TTC549 (cell line): Measurements from ENCODE around the gene PRKAG1.

Experiments
- FAIRE-seq: peaks from 2 replicates; lab custom pipeline; 2012; peaks lifted over from hg19 to GRCh38; lab: Jason Lieb, UNC

Gene PRKAG1

GRCh38 chr12:49049566-49050224, 31.1 kb upstream of the PRKAG1 start:
- FAIRE-seq: no peak

- no peak for FAIRE-seq
These were observed 30.4 kb upstream of the PRKAG1 start for GRCh38 chr12:49048953-49049352.

- no peak for FAIRE-seq
These were observed 27.7 kb upstream of the PRKAG1 start for GRCh38 chr12:49046129-49046895.

GRCh38 chr12:49044660-49045059, 26.1 kb upstream of the PRKAG1 start:
- no peak for FAIRE-seq

- no peak for FAIRE-seq
These were observed 25.3 kb upstream of the PRKAG1 start for GRCh38 chr12:49043856-49044258.

GRCh38 chr12:49043241-49043640, 24.7 kb upstream of the PRKAG1 start:
- no peak for FAIRE-seq

- FAIRE-seq: no peak
These were observed 23.4 kb upstream of the PRKAG1 start for GRCh38 chr12:49041881-49042484.

GRCh38 chr12:49041036-49041880, 22.7 kb upstream of the PRKAG1 start:
- FAIRE-seq: no peak

GRCh38 chr12:49040364-49040855, 21.8 kb upstream of the PRKAG1 start:
- FAIRE-seq: no peak

- no peak for FAIRE-seq
These were observed 21.1 kb upstream of the PRKAG1 start for GRCh38 chr12:49039421-49040363.

GRCh38 chr12:49038291-49038955, 19.8 kb upstream of the PRKAG1 start:
- FAIRE-seq: no peak

GRCh38 chr12:49037947-49038237, 19.3 kb upstream of the PRKAG1 start:
- no peak for FAIRE-seq

GRCh38 chr12:49037111-49037946, 18.8 kb upstream of the PRKAG1 start:
- FAIRE-seq: no peak

- FAIRE-seq: no peak
These were observed 17.5 kb upstream of the PRKAG1 start for GRCh38 chr12:49036029-49036428.

GRCh38 chr12:49034286-49034622, 15.7 kb upstream of the PRKAG1 start:
- FAIRE-seq: no peak

- no peak for FAIRE-seq
These were observed 15.2 kb upstream of the PRKAG1 start for GRCh38 chr12:49033611-49034285.

GRCh38 chr12:49032679-49033447, 14.3 kb upstream of the PRKAG1 start:
- no peak for FAIRE-seq

- FAIRE-seq: no peak
These were observed 13.7 kb upstream of the PRKAG1 start for GRCh38 chr12:49032276-49032675.
